HTR-8/SVneo (cell line): ENCODE measurements around the gene HDHD3.
"Not testable (repeated sequence)": the region's sequence is repeated elsewhere in the genome, so short reads cannot be mapped to it uniquely, and the experiment has no call there.

Experiments used
- DNase-seq: peaks from one replicate; pipeline ENCODE4 v3.0.0; 2011; ENCODE audit warnings: low spot score, mixed read lengths; ENCODE audit not compliant: insufficient read length
- FAIRE-seq: peaks from 2 replicates; lab custom pipeline; 2011; peaks lifted over from hg19 to GRCh38; lab: Jason Lieb, UNC

Gene HDHD3

DNA sequence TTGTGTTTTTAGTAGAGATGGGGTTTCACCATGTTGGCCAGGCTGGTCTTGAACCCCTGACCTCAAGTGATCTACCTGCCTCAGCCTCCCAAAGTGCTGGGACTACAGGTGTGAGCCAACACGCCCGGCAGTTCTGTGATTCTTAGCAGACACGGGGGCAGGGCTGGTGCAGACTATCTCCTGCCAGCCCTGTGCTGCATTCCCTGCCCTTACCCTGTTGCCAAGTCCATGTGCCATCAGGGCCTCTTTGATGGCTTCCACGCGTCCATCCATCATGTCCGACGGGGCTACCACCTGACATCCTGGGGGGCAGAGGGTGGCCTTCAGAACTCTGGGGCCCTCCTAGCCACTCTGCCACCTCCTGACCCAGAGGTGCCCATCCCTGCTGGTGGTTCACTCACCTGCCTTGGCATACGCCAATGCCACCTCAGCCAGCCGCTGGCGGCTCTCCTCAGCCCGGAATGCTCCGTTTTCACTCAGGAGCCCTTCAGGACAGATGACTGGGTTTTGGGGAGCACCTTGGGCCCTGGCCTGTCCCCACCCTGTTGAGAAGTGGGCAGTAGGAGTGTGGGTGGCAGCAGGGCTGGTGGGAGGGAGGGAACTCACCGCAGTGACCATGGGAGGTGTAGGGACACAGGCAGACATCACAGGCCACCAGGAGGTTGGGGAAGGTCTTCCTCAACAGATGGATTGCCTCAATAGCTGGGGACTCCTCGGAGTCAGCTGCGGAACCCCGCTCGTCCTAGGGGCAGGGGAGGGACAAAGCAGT is 13.6 kb upstream of the HDHD3 start:
- DNase-seq: no peak
- FAIRE-seq: no peak

DNA sequence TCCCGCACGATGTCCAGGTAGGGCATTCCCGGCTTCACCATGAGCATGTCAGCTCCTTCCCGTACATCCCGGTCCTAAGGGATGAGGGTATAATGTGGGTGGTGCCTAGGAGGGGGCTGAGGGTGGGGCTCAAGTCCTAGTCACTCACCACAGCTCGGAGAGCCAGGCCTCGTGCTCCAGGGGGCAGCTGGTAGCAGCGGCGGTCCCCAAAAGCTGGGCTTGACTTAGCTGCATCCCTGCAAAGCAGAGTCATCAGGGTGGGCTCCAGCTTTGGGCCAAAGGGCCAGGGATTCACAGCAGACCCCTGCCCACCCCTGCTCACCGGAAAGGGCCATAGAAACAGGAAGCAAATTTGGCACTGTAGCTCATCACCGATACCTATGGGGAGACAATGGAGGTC is 12.7 kb upstream of the HDHD3 start:
- FAIRE-seq (no peak), DNase-seq (no peak)

DNA sequence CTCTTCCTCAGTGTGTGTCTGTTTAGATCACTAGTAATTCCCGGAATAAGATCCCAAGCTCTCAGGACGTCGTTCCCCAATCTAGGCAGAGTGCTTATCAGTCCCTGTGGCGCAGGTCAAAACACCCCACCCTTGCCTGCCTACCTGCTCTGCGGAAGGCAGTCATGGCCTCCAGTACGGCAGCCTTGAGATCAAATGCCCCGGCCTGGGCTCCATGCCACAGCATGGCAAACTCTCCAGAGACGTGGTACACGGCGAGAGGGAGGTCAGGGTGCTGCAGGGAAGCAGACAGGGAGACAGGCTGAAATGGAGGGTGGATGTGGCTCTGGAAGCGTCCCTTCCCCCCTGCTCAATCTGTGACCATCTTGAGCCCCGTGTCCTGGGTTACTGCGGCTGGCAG is 12.0 kb upstream of the HDHD3 start:
- DNase-seq (no peak), FAIRE-seq (no peak)

DNA sequence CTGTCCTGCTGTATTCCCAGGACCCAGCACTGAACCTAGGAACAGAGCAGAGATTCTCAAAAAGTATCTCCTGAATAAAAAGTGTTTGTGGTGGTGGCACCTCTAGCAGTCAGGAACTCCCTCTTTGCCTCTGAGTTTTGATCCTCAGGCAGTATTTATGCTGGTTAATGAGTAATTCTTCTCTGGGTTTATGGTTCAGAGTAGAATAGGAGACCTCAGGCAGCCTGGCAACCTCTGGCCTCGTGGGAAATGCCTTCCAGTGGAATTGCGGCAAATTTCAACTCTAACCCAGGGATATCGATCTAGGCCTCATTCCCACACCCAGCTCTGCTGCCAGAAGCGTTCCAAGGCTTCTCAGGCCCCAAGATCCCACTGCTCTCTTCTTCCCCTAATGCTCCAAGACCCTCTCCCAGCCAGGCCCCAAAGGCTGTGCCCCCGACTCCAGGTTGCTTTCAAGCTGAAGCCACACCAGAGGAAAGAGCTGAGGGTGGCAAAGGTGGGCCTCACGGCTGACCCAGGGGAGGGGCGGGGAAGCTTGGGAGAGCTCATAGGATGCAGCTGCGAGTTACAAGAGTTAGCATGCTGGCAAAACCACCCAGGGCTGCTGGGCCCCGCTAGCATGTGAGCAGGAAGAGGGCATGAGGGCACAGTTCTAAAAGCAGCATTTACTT is 10.9 kb upstream of the HDHD3 start:
- DNase-seq: no peak

DNA sequence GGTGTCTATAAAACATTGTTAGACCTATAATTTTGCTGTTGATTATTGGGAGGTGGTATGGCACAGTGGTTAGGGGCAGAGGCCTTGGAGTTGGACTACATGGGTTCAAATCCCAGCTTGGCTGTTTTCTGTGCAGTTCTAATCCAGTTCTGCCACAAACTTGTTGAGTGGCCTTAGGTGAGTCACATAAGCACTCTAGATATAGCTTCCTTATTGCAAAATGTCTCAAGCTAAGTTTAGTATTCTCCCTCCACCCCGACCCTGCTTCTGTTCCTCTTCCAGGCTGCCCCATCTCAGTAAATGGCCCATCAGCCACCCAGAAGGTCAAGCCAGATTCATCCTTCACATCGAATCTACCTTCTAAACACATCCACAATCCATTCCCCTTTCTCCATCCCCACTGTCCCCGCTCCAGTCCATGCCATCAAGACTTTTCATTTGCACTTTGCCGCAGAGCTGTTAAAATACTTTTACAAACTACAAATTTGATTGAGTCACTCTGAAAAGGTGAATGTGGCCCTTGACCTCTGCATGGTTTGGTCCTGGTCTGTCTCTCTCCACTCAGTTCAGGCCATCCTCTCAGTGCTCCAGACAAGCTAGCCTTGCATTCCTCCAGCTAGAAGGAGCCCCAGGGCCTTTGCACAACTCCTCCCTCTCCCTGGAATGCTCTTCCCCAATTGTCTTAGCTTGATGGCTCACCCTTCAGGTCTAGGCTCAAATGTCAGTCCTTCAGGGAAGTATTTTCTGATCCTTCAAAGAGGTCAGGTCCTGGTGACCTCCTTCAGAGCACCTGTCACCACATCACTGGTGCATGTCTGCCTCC is 10.0 kb upstream of the HDHD3 start:
- DNase-seq: no peak
- no peak for FAIRE-seq

More for the DNA sequence above, 10.9 kb upstream of the HDHD3 start:
- no peak for FAIRE-seq

DNA sequence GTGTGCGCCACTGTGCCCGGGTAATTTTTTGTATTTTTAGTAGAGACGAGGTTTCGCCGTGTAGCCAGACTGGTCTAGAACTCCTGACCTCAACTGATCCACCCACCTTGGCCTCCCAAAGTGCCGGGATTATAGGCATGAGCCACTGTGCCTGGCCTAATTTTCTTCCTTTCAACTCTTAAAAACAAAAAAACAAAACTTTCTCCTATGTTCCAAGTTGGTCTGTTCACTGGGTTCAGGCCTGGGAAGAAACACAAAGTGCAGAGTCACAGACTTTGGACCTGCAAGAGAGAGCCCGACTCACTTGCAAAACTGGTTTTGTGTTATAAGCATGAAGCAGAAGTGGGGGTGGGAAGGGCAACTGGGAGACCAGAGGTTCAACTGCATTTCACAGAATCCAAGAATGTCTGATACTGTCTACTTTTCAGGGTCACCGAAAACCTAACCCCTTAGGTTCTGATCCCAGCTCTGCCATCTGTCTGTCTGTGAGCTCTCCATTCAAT is 5.2 kb upstream of the HDHD3 start:
- DNase-seq (no peak), FAIRE-seq (no peak)

DNA sequence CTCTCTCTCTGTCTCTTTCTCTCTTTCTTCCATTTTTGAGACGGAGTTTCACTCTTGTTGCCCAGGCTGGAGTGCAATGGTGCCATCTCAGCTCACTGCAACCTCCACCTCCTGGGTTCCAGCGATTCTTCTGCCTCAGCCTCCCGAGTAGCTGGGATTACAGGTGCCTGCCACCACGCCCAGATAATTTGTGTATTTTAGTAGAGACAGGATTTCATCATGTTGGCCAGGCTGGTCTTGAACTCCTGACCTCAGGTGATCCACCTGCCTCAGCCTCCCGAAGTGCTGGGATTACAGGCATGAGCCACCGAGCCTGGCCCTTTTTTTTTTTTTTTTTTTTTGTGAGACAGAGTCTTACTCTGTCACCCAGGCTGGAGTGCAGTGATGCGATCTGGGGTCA is 4.7 kb upstream of the HDHD3 start:
- FAIRE-seq, DNase-seq: not testable (repeated sequence)

DNA sequence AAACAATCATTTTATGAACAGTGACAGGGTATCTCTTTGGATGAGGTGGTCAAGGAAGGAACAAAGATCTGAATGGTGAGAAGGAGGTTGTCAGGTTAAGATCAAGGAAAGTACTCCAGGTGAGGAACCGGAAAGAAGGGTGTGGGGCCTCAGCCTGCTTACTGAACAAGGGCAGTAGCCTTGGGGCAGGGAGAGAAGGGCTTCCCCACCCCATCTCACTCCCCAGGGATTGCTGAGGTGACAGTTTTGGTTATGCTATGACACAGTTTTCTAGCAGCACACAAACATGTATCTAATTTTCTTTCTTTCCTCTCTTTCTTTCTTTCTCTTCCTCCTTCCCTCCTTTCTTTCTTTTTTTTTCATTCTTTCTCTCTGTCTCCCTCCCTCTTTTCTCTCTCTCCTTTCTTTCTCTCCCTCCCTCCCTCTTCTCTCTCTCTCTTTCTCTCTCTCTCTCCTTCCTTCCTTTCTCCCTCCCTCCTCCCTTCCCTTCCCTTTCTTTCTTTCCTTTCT is 4.1 kb upstream of the HDHD3 start:
- no peak for DNase-seq
- no peak for FAIRE-seq

DNA sequence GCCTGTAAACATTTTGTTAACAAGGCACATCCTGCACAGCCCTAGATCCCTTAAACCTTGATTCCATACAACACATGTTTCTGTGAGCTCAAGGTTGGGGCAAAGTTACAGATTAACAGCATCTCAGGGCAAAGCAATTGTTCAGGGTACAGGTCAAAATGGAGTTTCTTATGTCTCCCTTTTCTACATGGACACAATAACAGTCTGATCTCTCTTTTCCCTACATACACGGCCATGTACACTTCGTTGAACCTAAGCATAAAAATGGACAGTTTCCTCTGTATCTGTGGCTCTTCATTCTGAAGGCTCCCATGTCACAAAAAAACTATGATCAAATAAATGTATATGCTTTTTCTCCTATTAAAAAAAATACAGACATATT is 3.0 kb upstream of the HDHD3 start:
- not testable (repeated sequence) for FAIRE-seq, DNase-seq

DNA sequence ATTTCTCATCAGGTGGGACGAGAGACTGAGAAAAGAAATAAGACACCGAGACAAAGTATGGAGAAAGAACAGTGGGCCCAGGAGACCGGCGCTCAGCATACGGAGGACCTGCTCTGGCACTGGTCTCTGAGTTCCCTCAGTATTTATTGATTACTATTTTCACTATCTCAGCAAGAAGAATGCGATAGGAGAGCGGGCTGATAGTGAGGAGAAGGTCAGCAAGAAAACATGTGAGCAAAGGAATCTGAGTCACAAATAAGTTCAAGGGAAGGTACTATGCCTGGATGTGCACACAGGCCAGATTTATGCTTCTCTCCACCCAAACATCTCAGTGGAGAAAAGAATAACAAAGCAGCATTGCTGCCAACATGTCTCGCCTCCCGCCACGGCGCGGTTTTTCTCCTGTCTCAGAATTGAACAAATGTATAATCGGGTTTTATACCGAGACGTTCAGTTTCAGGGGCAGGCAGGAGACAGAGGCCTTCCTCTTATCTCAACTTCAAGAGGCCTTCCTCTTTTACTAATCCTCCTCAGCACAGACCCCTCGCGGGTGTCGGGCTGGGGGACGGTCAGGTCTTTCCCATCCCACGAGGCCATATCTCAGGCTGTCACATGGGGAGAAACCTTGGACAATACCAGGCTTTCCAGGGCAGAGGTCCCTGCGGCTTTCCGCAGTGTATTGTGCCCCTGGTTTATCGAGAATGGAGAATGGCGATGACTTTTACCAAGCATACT is 2.5 kb upstream of the HDHD3 start:
- DNase-seq, FAIRE-seq: not testable (repeated sequence)

DNA sequence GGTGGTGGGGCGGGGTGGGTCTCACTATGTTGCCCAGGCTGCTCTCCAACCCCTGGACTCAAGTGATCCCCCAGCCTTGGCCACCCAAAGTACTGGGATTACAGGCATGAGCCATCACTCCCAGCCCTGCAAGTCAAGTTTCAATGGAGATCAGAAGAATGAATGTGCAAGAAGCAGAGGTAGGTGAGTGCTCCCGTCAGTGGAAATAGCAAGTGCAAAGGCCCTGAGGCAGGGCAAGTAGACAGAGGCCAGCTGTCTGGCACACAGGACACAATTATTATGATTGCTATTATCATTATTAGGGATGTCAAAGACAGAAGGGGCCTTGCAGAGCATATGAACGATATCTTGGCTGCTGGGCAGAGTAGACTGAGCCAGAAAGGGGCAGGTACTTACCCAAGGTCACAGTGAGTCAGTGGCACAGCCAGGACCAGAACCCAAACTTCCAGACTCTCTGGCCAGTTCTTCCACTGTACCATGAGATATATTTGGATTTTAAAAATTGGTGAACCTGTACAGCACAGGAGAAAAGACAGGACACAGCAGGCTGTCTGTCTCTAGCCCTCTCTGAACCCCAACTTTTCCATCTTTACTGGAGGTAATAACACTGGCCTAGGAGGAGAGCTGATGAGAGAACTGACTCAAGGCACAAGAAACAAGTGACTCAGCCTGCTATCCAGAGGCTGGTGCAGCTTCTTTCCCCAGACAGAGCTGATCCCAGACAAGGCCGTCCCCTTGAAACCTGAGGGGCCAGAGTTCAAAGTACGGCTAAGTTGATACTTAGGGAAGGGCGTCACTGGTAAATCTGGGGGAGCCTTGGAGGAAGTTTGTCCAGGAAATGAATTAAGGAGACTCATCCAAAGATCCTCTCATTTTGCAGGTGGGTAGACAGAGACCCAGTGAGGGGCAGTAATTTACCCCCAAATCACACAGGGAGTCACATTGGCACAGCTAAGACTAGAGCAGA is 1.4 kb downstream of the HDHD3 start:
- FAIRE-seq (no peak), DNase-seq (no peak)

DNA sequence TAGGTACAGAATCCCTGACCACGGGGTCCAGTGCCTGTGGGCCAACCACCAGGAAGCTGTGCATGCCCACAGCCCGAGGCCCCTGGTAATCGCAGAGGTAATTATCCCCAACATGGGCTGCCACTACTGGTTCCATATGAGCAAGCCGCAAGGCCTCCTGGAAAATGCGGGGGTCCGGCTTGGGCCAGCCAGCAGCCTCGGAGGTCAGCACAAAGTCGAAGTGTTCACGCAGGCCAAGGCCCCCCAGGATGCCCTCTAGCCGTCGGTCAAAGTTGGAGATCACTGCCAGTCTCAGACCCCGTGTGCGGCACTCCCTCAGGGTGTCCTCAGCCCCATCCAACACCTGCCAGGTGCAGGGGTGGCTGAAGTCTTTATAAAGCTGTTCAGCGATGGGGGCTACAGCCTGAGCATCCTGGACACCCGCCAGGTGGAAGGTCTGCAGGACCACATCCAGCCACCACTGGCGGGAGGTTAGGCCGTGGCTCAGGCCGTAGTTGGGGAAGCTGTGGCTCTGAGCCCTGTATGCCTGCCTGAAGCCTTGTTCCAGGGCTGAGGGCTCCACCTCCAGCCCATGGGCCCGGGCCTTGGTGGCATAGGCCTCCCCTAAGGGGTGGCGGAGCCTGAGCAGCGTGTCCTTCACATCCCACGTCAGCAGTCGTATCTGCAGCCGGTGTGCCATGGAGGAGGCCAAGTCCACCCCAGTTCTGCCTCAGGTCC is 3.0 kb downstream of the HDHD3 start:
- FAIRE-seq (no peak), DNase-seq (no peak)

DNA sequence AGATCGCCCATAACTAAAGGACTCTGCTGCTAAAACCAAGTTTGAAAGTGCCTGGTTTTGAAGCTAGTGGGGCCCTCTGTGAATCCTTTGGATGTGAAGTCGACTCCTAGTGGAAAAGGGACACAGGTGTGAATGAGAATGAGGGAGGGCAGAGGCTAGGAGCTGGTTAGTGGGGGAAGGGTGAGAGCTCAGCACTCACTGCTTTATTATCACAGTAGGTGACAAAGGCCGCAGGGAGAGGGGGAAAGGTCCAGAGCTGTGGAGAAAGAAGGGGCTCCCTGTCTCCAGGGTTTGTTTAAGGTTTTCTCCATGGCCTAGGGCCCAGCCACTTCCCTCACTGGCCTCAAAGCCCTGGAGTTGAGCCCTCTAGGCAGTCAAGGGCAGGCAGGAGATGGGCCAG is 3.5 kb downstream of the HDHD3 start:
- FAIRE-seq: no peak
- no peak for DNase-seq

DNA sequence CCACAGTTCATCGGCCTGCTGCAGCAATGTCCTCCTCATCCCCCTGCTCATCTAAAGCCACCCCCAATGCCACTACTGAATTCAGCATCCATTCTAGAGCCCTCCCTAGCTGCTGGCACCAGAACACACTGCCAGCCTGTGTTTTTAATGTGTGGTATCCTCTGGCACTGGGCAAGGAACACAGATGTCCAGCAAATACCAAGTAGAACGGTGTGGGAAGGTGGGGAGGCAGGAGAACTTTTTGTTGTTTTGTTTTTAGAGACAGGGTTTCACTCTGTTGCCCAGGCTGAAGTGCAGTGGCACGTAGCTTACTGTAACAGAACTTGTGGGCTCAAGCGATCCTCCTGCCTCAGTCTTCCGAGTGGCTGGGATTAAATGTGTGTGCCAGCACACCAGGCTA is 4.7 kb downstream of the HDHD3 start:
- no peak for FAIRE-seq
- DNase-seq: no peak

DNA sequence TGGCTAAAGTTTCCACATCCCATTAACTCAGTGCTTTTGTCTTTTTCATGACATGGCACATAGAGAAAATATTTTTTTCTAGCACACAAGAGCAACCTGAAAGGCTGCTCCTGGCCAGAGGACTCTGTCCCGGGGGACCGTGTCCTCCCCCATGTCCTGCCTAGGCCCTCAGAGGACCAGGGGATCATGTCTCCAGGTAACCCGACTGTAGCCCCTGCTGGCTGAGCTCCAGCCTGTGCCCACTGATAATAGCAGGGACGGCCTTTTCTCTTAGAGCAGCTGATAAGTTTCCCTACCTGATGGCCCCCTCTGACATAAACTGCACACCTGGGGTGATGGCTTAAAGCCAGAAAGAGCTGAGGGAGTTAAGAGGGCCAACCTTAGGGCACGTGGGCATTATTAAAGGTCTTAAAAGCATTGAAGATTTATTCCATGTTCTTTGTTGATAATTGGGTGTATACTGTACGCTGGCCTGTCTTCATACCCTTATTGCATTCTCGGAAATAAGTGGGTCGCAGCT is 5.9 kb downstream of the HDHD3 start:
- FAIRE-seq (no peak), DNase-seq (no peak)

DNA sequence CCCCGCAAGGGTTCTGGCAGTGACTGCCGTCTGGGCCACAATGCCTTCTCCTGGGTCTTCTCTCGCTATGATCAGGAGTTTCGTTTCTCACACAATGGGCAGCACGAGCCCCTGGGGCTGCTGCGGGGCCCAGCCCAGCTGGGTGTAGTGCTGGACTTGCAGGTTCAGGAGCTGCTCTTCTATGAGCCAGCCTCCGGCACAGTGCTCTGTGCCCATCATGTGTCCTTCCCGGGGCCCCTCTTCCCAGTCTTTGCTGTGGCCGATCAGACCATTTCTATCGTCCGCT is 7.0 kb downstream of the HDHD3 start:
- FAIRE-seq: no peak
- no peak for DNase-seq

DNA sequence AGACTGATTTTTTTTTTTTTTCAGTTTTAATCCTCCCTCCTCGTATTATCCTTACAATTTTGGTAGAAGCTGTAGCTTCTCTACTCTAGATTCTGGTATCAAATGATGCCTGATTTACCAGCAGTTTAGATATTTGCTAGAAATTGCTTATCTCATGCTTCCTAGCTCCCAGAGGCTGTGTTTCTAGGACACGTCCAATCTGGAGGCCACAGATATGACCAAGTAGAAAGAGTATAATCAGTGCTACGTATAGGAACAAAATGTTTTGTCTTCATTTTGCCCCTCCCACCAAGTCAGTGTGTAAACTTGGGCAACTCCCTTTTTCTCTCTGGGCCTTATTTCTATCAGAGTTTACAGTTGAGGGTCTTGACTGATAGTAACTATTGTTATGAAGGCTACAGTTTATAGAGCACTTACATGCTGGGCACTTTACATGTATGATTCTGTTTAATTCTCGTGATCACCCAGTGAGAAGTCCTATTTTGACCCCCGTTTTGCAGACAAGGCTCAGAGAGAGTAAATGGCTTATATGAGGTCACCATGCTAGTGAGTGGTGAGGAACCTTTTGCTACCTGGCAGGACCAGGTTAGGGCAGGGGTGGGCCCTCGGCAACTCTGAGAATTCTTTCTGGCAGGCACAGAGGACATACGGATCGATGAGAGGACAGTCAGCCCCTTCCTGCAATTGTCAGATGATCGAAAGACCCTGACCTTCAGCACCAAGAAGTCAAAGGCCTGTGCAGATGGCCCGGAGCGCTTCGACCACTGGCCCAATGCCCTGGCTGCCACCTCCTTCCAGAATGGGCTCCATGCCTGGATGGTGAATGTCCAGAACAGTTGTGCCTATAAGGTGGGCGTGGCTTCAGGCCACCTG is 7.6 kb downstream of the HDHD3 start:
- DNase-seq: no peak
- no peak for FAIRE-seq
